B cell (primary cell): Measurements from ENCODE around the gene EIF5A.

Source experiments
- EZH2 ChIP-seq: IDR thresholded peaks from 2 replicates; pipeline ENCODE4 v1.6.1; 2012; ENCODE audit warnings: borderline replicate concordance, low read depth, mild to moderate bottlenecking, moderate library complexity, low read length; ENCODE audit not compliant: insufficient read depth, poor library complexity, severe bottlenecking
- TF ChIP-seq, protein P1 (sequence below): fragments of 200-600 bp; IDR thresholded peaks from one replicate; pipeline ENCODE4 v1.8.0; 2022; ENCODE audit warnings: antibody characterized with exemption, mild to moderate bottlenecking

DNA sequence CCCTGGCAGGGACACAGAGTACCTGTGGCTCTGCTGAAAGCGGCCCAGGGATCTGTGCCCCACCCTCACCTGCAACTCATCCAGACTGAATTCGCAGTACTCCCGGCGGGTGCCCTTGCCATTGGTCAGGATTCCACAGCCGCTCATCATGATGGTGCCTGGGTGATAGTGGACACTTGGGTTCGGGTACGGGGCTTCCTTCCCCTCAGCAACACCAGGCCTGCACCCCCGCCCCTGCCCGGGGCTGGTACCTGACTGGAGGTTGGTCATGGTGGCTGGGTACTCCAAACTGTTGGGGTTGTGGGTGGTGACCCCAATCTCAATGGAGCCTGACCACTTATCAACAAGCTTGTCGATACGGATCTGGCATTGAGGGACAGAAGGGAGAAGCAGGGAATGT lies 18.8 kb downstream of the EIF5A start:
- TF ChIP-seq, protein P1, sequence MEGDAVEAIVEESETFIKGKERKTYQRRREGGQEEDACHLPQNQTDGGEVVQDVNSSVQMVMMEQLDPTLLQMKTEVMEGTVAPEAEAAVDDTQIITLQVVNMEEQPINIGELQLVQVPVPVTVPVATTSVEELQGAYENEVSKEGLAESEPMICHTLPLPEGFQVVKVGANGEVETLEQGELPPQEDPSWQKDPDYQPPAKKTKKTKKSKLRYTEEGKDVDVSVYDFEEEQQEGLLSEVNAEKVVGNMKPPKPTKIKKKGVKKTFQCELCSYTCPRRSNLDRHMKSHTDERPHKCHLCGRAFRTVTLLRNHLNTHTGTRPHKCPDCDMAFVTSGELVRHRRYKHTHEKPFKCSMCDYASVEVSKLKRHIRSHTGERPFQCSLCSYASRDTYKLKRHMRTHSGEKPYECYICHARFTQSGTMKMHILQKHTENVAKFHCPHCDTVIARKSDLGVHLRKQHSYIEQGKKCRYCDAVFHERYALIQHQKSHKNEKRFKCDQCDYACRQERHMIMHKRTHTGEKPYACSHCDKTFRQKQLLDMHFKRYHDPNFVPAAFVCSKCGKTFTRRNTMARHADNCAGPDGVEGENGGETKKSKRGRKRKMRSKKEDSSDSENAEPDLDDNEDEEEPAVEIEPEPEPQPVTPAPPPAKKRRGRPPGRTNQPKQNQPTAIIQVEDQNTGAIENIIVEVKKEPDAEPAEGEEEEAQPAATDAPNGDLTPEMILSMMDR: no peak
- no peak for TF ChIP-seq EZH2
